ENCODE data around the gene RRAGC. TPM values are rescaled to one million over a fixed set of nuclear protein-coding genes. Genes with fewer than 3 reads are reported as not detected.

RRAGC gene
- total RNA-seq, 1 donor from 2014 or later: 21.1 TPM

GRCh38 chr1:38829368-38829767 lies 30.2 kb downstream of the RRAGC start:
- no peaks in the 10 kb centered on the region for H3K36me3 Mint-ChIP-seq
- TF ChIP-seq CTCF (IDR thresholded peaks at IDR 0.05; ENCODE audit: unreplicated experiment): no peak
- no peaks in the 10 kb centered on the region for H3K4me1 Mint-ChIP-seq
- H3K4me3 Mint-ChIP-seq: no peak overlapping the region
- H3K9me3 Mint-ChIP-seq: no peaks in the 10 kb centered on the region
- no peak for DNase-seq (ENCODE audit: low spot score in 2 of 2, unreplicated experiment in 2 of 2)
- no peak overlapping the region for H3K27ac Mint-ChIP-seq
- peaks cover 80% of the 10 kb centered on the region for H3K27me3 Mint-ChIP-seq (ENCODE audit: low read depth)

- H3K27me3 Mint-ChIP-seq (ENCODE audit: low read depth): peaks cover 80% of the 10 kb centered on the region
- H3K4me1 Mint-ChIP-seq: no peaks in the 10 kb centered on the region
- no peak overlapping the region for H3K4me3 Mint-ChIP-seq
- no peaks in the 10 kb centered on the region for H3K9me3 Mint-ChIP-seq
- H3K36me3 Mint-ChIP-seq: no peaks in the 10 kb centered on the region
- DNase-seq (ENCODE audit: low spot score in 2 of 2, unreplicated experiment in 2 of 2): no peak
- no peak for TF ChIP-seq CTCF (IDR thresholded peaks at IDR 0.05; ENCODE audit: unreplicated experiment)
- H3K27ac Mint-ChIP-seq: no peak overlapping the region
Measured at GRCh38 chr1:38827318-38827717, 32.3 kb downstream of the RRAGC start.

- Mint-ChIP-seq H3K4me1 (no peaks in the 10 kb centered on the region), H3K27me3 (ENCODE audit: low read depth) (peaks cover 80% of the 10 kb centered on the region), H3K36me3 (no peaks in the 10 kb centered on the region), H3K9me3 (no peaks in the 10 kb centered on the region), H3K4me3 (no peak overlapping the region), H3K27ac (no peak overlapping the region)
- TF ChIP-seq CTCF (IDR thresholded peaks at IDR 0.05; ENCODE audit: unreplicated experiment): no peak
- no peak for DNase-seq (ENCODE audit: low spot score in 2 of 2, unreplicated experiment in 2 of 2)
Measured at GRCh38 chr1:38826886-38827285, 32.7 kb downstream of the RRAGC start.

- Mint-ChIP-seq H3K4me1 (no peaks in the 10 kb centered on the region), H3K4me3 (no peak overlapping the region), H3K27ac (no peak overlapping the region), H3K9me3 (no peaks in the 10 kb centered on the region), H3K36me3 (no peaks in the 10 kb centered on the region), H3K27me3 (ENCODE audit: low read depth) (peaks cover 81% of the 10 kb centered on the region)
- no peak for TF ChIP-seq CTCF (IDR thresholded peaks at IDR 0.05; ENCODE audit: unreplicated experiment)
- no peak for DNase-seq (ENCODE audit: low spot score in 2 of 2, unreplicated experiment in 2 of 2)
Measured at GRCh38 chr1:38826262-38826661, 33.3 kb downstream of the RRAGC start.

GRCh38 chr1:38820860-38821259 lies 38.7 kb downstream of the RRAGC start:
- H3K9me3 Mint-ChIP-seq: no peaks in the 10 kb centered on the region
- no peak for TF ChIP-seq CTCF (IDR thresholded peaks at IDR 0.05; ENCODE audit: unreplicated experiment)
- H3K27me3 Mint-ChIP-seq (ENCODE audit: low read depth): peaks cover 85% of the 10 kb centered on the region
- no peak for DNase-seq (ENCODE audit: low spot score in 2 of 2, unreplicated experiment in 2 of 2)
- peaks cover 14% of the 10 kb centered on the region for H3K4me1 Mint-ChIP-seq
- H3K27ac Mint-ChIP-seq: no peak overlapping the region
- H3K4me3 Mint-ChIP-seq: no peak overlapping the region
- H3K36me3 Mint-ChIP-seq: no peaks in the 10 kb centered on the region

GRCh38 chr1:38819516-38819915 lies 40.1 kb downstream of the RRAGC start:
- peaks cover 85% of the 10 kb centered on the region for H3K27me3 Mint-ChIP-seq (ENCODE audit: low read depth)
- peaks cover 20% of the 10 kb centered on the region for H3K4me1 Mint-ChIP-seq
- no peak overlapping the region for H3K4me3 Mint-ChIP-seq
- DNase-seq (ENCODE audit: low spot score in 2 of 2, unreplicated experiment in 2 of 2): no peak
- TF ChIP-seq CTCF (IDR thresholded peaks at IDR 0.05; ENCODE audit: unreplicated experiment): no peak
- H3K9me3 Mint-ChIP-seq: no peaks in the 10 kb centered on the region
- H3K27ac Mint-ChIP-seq: no peak overlapping the region
- H3K36me3 Mint-ChIP-seq: no peaks in the 10 kb centered on the region
